ENCODE results near the gene ARHGEF39. TPM values are rescaled to one million over a fixed set of nuclear protein-coding genes. Genes with fewer than 3 reads are reported as not detected.

ARHGEF39 gene
- total RNA-seq, 2 experiments from 2014 or later: 19.1 to 23.1 TPM

DNA sequence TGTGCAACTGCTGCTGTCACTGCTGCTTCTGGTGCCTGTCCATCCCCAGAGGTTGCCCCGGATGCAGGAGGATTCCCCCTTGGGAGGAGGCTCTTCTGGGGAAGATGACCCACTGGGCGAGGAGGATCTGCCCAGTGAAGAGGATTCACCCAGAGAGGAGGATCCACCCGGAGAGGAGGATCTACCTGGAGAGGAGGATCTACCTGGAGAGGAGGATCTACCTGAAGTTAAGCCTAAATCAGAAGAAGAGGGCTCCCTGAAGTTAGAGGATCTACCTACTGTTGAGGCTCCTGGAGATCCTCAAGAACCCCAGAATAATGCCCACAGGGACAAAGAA is 9.0 kb upstream of the ARHGEF39 start:
- H3K4me3 Mint-ChIP-seq: no peak overlapping the region

DNA sequence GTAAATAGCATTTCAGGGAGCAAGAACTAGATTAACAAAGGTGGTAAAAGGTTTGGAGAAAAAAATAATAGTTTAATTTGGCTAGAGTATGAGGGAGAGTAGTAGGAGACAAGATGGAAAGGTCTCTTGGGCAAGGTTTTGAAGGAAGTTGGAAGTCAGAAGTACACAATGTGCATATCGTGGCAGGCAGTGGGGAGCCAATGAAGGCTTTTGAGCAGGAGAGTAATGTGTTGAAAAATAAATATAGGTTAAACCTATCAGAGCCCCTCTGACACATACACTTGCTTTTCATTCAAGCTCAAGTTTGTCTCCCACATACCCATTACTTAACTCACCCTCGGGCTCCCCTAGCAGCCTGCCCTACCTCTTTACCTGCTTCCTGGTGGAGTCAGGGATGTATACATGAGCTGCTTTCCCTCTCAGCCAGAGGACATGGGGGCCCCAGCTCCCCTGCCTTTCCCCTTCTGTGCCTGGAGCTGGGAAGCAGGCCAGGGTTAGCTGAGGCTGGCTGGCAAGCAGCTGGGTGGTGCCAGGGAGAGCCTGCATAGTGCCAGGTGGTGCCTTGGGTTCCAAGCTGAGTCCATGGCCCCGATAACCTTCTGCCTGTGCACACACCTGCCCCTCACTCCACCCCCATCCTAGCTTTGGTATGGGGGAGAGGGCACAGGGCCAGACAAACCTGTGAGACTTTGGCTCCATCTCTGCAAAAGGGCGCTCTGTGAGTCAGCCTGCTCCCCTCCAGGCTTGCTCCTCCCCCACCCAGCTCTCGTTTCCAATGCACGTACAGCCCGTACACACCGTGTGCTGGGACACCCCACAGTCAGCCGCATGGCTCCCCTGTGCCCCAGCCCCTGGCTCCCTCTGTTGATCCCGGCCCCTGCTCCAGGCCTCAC is 8.4 kb upstream of the ARHGEF39 start, which contains the start of gene CA9:
TSS of gene CA9 (plus strand) at position 797 of the 893 bp plus-strand sequence. CDS start at position 829, 32 bp downstream.
- no peaks in the 10 kb centered on the region for H3K9me3 Mint-ChIP-seq (ENCODE audit: low read depth)
- ChIA-PET POLR2A (no interaction called here), CTCF (interaction anchor here (0.6 to 1.1 kb wide), 5 partner anchors 10 to 25 kb away, joined by 3 to 4 read pairs (median 4); partner anchors contain the start of gene CCDC107)
- no peak within 1 kb of the TSS for H3K27ac Mint-ChIP-seq
- ATAC-seq: no peak
- intact Hi-C loops (cut with DNase I, micrococcal nuclease): no loop called here
- DNase-seq: no peak
- H3K4me1 Mint-ChIP-seq: peaks cover 10% of the 10 kb centered on the region
- peaks cover 9% of the 10 kb centered on the region for H3K27me3 Mint-ChIP-seq
- H3K4me3 Mint-ChIP-seq: no peak within 1 kb of the TSS
- no peaks in the 10 kb centered on the region for H3K36me3 Mint-ChIP-seq (ENCODE audit: low read depth)

More for the DNA sequence above, 9.0 kb upstream of the ARHGEF39 start:
- ChIA-PET CTCF (interaction anchor here (0.6 to 4.9 kb wide), 5 partner anchors 9 to 22 kb away, joined by 3 to 24 read pairs (median 4); partner anchors contain the start of genes ARHGEF39 and CCDC107), POLR2A (no interaction called here)
- no peaks in the 10 kb centered on the region for H3K9me3 Mint-ChIP-seq (ENCODE audit: low read depth)
- ATAC-seq (no peak), DNase-seq (no peak)
- intact Hi-C loops (cut with DNase I, micrococcal nuclease): no loop called here
- H3K27ac Mint-ChIP-seq: no peak overlapping the region
- peaks cover 10% of the 10 kb centered on the region for H3K4me1 Mint-ChIP-seq
- peaks cover 9% of the 10 kb centered on the region for H3K27me3 Mint-ChIP-seq
- H3K36me3 Mint-ChIP-seq (ENCODE audit: low read depth): no peaks in the 10 kb centered on the region

DNA sequence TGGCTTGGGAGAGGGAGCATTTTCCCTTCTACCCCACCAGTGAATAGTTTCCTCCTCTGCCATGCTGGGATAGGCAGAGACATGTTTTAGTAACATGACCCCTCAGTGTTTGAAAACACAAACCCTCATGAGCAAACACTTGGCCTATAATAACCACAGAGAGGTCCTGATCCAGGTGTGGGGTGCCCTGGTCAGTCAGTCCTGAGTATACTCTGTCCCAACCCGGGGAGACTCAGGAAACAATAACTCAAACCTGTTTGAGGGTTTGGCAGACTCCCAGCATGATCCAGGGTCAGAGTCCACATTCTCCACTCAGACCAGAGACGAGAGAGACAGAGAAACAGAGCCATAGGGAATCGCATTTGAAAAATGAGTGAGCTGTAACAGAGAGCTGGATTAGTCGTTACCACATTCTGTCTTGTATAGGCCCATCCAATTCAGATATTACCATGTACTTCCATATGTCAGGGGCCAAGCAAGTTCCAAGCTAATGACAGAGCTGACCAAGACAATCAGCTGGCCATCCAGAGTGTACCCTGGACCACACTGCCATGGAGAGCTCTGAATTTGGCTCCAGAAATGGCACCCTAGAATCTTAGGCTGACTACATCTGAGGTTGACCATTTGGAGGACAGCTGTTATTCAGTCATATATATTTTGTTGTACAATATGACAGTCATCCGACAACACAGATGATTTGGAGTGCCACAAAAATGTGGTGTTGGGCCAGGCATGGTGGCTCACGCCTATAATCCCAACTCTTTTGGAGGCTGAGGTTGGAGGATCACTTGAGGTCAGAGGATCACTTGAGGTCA is 4.5 kb upstream of the ARHGEF39 start:
- Mint-ChIP-seq H3K4me3 (no peak overlapping the region), H3K36me3 (ENCODE audit: low read depth) (no peaks in the 10 kb centered on the region), H3K27me3 (peaks cover 3% of the 10 kb centered on the region), H3K9me3 (ENCODE audit: low read depth) (no peaks in the 10 kb centered on the region), H3K4me1 (peaks cover 6% of the 10 kb centered on the region), H3K27ac (no peak overlapping the region)
- intact Hi-C loops (cut with DNase I, micrococcal nuclease): no loop called here
- ChIA-PET CTCF (interaction anchor here (0.8 to 1.5 kb wide), 7 partner anchors 19 to 62 kb away, joined by 3 to 4 read pairs (median 3); partner anchors contain the start of gene TLN1), POLR2A (no interaction called here)
- DNase-seq (no peak), ATAC-seq (no peak)

DNA sequence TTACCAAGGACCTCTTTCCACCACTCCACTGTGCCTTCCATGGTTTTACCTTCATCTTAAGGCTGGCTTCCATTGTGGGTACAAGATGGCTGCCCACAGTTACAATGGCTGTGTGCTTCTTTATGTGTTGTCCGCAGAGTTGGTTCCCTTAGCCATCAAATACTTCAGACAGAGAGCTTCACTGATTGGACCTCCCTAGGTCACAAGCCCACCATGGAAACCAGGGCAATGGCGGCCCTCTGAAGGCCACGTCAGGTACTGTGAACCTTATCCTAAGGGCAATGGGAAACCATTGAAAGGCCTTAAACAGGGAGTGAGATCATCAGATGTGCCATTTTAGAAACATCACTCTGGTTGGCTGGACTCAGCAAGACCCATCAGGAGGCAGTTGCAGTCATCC is 2.9 kb upstream of the ARHGEF39 start:
- Mint-ChIP-seq H3K4me1 (peaks cover 17% of the 10 kb centered on the region), H3K27ac (no peak overlapping the region), H3K36me3 (ENCODE audit: low read depth) (peaks cover 3% of the 10 kb centered on the region), H3K27me3 (no peaks in the 10 kb centered on the region), H3K4me3 (no peak overlapping the region), H3K9me3 (ENCODE audit: low read depth) (no peaks in the 10 kb centered on the region)
- ATAC-seq: no peak
- intact Hi-C loops (cut with DNase I, micrococcal nuclease): no loop called here
- ChIA-PET POLR2A (no interaction called here), CTCF (no interaction called here)
- DNase-seq: no peak

DNA sequence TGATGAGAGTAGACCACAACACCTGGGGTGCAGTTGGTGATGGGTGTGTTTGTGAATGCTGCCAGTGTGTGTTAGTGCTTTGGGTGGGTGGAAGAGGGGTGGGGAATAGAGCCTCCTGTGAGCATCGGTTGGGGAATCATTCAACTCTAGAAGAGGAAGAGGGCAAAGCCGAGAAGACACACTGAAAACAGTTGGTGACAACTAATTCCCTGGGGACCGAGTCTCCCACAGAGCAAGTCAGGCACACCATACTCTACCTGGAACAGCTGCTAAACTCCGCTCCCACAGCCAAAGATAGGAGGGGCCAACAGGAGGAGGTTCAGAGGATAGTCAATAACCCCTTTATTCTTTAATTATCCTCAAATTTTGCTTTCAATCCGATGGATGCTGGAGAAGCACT is 1.6 kb upstream of the ARHGEF39 start:
- Mint-ChIP-seq H3K4me1 (peaks cover 31% of the 10 kb centered on the region), H3K36me3 (ENCODE audit: low read depth) (peaks cover 14% of the 10 kb centered on the region), H3K4me3 (no peak overlapping the region), H3K27me3 (no peaks in the 10 kb centered on the region), H3K9me3 (ENCODE audit: low read depth) (no peaks in the 10 kb centered on the region), H3K27ac (no peak overlapping the region)
- intact Hi-C loops (cut with DNase I, micrococcal nuclease): no loop called here
- DNase-seq (no peak), ATAC-seq (no peak)
- CTCF ChIA-PET: interaction anchor here (0.7 to 2.3 kb wide), 5 partner anchors 9 to 68 kb away, joined by 3 to 11 read pairs (median 4); partner anchors contain the start of genes CCDC107 and RMRP
- POLR2A ChIA-PET: no interaction called here

DNA sequence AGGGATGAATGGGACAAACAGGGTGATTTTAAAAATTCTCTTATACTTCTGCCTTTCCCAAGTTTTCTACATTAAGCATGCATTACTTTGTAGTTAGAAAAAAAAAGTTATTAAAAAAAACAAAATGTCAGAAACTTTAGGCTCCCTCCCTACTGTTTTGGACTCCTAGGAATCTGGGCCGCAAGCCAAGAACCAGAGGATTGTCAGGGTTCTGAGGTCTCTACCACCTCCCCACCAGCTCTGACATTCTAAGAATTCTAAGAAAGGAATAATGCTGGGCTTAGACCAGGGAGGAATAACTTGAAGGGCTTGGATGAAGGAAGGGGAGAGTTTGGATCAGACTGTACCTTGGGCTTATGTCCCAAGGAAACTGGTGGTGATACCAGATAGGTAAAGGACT is 1.1 kb upstream of the ARHGEF39 start:
- no peak for DNase-seq
- no peak for ATAC-seq
- Mint-ChIP-seq H3K27me3 (no peaks in the 10 kb centered on the region), H3K4me3 (peak overlapping the region; percentile 75), H3K4me1 (peaks cover 35% of the 10 kb centered on the region), H3K36me3 (ENCODE audit: low read depth) (peaks cover 17% of the 10 kb centered on the region), H3K27ac (no peak overlapping the region), H3K9me3 (ENCODE audit: low read depth) (no peaks in the 10 kb centered on the region)
- CTCF ChIA-PET: interaction anchor here (0.7 to 2.6 kb wide), 13 partner anchors 8 to 173 kb away, joined by 3 to 20 read pairs (median 4); partner anchors contain the start of genes CCDC107 and RMRP
- intact Hi-C loops (cut with DNase I, micrococcal nuclease): no loop called here
- POLR2A ChIA-PET: no interaction called here

DNA sequence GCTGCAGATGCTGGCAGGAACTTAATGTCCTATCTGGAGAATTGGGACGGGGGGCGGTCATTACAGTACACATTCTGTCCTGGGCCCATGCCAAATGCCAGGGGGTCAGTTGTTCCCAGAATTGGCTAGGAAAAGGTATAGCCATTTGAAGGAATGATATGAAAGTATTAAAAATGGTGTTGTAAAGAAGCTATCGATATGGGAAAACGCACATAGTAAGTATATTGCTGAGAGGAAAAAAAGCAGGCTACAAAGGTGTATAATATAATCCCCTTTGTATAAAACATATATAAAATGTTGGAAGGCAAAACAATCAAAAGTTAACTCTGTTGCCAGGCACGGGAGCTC is 450 bp upstream of the ARHGEF39 start:
- DNase-seq: no peak
- H3K4me1 Mint-ChIP-seq: peaks cover 41% of the 10 kb centered on the region
- intact Hi-C loops (cut with DNase I, micrococcal nuclease): loop anchor here in 1 of 2 experiments (1.0 kb wide), 2 partner anchors 23 to 164 kb away; partner anchors contain the start of gene TMEM8B

DNA sequence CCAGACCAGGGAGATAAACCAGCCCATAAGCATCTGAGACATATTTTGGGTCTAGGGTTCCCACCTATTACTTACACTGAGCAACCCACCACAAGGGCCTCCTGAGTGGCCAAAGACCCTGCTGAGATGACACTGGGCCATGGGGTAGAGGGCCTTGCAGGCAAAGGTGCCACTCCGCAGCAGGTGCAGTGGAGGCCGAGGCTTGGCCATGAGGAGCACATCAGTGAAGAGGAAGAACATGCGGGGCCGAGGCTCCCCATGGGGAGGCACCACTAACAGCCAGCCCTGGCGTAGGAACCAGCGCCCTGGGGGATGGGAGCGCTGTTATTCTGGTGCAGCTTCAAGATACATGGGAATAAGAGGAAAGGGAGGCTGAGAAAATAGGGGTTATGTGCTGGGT is 2.6 kb downstream of the ARHGEF39 start:
- CTCF ChIA-PET: interaction anchor here (0.6 to 2.6 kb wide), 3 partner anchors 10 to 33 kb away, joined by 3 to 23 read pairs (median 4); no protein-coding TSS in a partner anchor
- peak overlapping the region; percentile 74 for H3K27ac Mint-ChIP-seq
- POLR2A ChIA-PET: no interaction called here
- intact Hi-C loops (cut with DNase I, micrococcal nuclease): no loop called here
- H3K27me3 Mint-ChIP-seq: peaks cover 2% of the 10 kb centered on the region
- peaks cover 37% of the 10 kb centered on the region for H3K36me3 Mint-ChIP-seq (ENCODE audit: low read depth)
- DNase-seq (no peak), ATAC-seq (no peak)
- no peaks in the 10 kb centered on the region for H3K9me3 Mint-ChIP-seq (ENCODE audit: low read depth)
- H3K4me3 Mint-ChIP-seq: peak overlapping the region; percentile 9
- H3K4me1 Mint-ChIP-seq: peaks cover 63% of the 10 kb centered on the region

More for the DNA sequence above, 450 bp upstream of the ARHGEF39 start:
- Mint-ChIP-seq H3K9me3 (ENCODE audit: low read depth) (no peaks in the 10 kb centered on the region), H3K36me3 (ENCODE audit: low read depth) (peaks cover 23% of the 10 kb centered on the region), H3K27me3 (no peaks in the 10 kb centered on the region), H3K27ac (peak overlapping the region; percentile 57), H3K4me3 (peak overlapping the region; percentile 75)
- ATAC-seq: no peak
- ChIA-PET POLR2A (interaction anchor here (1.7 kb wide), 2 partner anchors 15 to 23 kb away, joined by 3 to 7 read pairs; partner anchors contain the start of gene SIT1), CTCF (interaction anchor here (0.6 to 2.6 kb wide), 13 partner anchors 8 to 71 kb away, joined by 3 to 20 read pairs (median 4); partner anchors contain the start of genes CCDC107 and RMRP)

DNA sequence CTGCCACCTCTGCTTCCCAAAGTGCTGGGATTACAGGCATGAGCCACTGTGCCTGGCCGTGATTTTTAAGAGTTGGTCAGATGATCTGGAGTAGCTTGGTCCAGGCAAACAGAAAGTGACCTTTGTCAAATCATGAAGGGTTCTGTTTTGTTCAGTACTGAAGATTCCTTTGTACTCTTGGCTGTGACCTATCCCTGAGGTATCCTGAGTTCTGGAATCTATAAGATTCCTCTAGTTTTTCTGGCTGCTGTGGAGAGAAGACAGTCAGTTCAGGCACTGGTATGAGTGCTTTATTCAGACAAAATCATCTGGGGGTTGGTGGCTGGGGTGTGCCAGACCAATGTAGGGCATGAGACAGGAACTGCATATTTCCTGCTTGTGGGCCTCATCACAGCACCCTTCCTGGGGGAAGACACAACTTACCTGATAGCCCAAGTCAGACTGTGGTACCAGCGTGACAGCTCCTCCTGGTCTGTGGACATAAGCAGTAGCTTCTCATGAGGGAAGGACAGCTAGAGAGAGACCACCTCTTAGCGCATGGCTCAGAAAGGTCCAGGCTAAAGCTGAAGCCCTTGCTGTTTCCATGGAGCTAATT is 3.1 kb downstream of the ARHGEF39 start:
- POLR2A ChIA-PET: interaction anchor here (1.0 kb wide), 1 partner anchor 71 kb away, joined by 3 read pairs; the partner anchor contains the start of genes CREB3 and TLN1
- H3K4me1 Mint-ChIP-seq: peaks cover 69% of the 10 kb centered on the region
- no peak for DNase-seq
- peak overlapping the region; percentile 74 for H3K27ac Mint-ChIP-seq
- peaks cover 37% of the 10 kb centered on the region for H3K36me3 Mint-ChIP-seq (ENCODE audit: low read depth)
- H3K9me3 Mint-ChIP-seq (ENCODE audit: low read depth): no peaks in the 10 kb centered on the region
- CTCF ChIA-PET: interaction anchor here (0.6 to 6.7 kb wide), 10 partner anchors 10 to 67 kb away, joined by 3 to 89 read pairs (median 4); partner anchors contain the start of gene SIT1
- ATAC-seq: no peak
- intact Hi-C loops (cut with DNase I, micrococcal nuclease): no loop called here
- H3K4me3 Mint-ChIP-seq: peak overlapping the region; percentile 6
- H3K27me3 Mint-ChIP-seq: peaks cover 2% of the 10 kb centered on the region

DNA sequence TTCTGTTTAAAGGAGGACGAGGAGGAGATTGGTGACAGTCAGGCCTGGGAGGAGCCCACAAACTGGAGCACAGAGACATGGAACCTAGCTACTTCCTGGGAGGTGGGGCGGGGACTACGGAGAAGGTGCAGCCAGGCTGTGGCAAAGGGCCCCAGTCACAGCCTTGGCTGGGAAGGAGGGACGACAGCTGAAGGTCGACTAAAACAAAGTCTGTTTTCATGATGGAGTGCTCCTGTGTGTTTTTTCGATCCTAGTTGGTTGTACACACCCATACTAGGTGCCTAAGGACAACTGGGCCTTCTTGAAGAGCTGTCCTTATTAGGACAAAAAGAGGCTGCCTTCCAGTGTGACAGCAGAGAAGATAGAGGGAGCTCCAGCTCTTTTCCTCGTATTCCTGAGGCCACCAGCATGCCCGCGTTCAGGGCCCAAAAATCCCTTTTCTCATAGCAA is 4.0 kb downstream of the ARHGEF39 start:
- H3K4me3 Mint-ChIP-seq: no peak overlapping the region

More for the DNA sequence above, 4.0 kb downstream of the ARHGEF39 start:
- POLR2A ChIA-PET: interaction anchor here (0.8 to 1.0 kb wide), 2 partner anchors 19 to 72 kb away, joined by 3 read pairs; partner anchors contain the start of genes CREB3 and TLN1
- Mint-ChIP-seq H3K27me3 (peaks cover 2% of the 10 kb centered on the region), H3K27ac (peak overlapping the region; percentile 1), H3K36me3 (ENCODE audit: low read depth) (peaks cover 37% of the 10 kb centered on the region), H3K9me3 (ENCODE audit: low read depth) (no peaks in the 10 kb centered on the region), H3K4me1 (peaks cover 77% of the 10 kb centered on the region)
- intact Hi-C loops (cut with DNase I, micrococcal nuclease): no loop called here
- CTCF ChIA-PET: interaction anchor here (0.6 to 6.7 kb wide), 10 partner anchors 12 to 68 kb away, joined by 3 to 89 read pairs (median 4); partner anchors contain the start of genes CA9 and SIT1
- DNase-seq (no peak), ATAC-seq (no peak)
